SU-DHL-6 (cell line): Measurements from ENCODE around the gene YARS2.

ENCODE experiments used
- H2AFZ ChIP-seq: fragments of 200-600 bp; sonication (generic); 2 replicates; pipeline ENCODE4 v1.6.1; 2014; ENCODE audit warnings: low read depth, mild to moderate bottlenecking, moderate library complexity, mixed read lengths, antibody characterized with exemption, low read length; ENCODE audit not compliant: severe bottlenecking
- H3F3A ChIP-seq: fragments of 200-600 bp; shearing (Covaris generic); 2 replicates; pipeline ENCODE4 v1.6.0; 2016; ENCODE audit warnings: antibody characterized with exemption, mild to moderate bottlenecking; ENCODE audit not compliant: insufficient read depth
- H3K27ac ChIP-seq: fragments of 200-600 bp; sonication (generic); 2 replicates; pipeline ENCODE4 v1.5.1; 2016; ENCODE audit warnings: low read depth, mild to moderate bottlenecking, low read length, moderate library complexity, mixed read lengths
- H3K27me3 ChIP-seq: fragments of 200-600 bp; sonication (generic), shearing (Covaris generic); 2 replicates; pipeline ENCODE4 v1.6.0; 2014; ENCODE audit warnings: mild to moderate bottlenecking, low read length
- H3K36me3 ChIP-seq: fragments of 200-600 bp; sonication (generic); 2 replicates; pipeline ENCODE4 v1.6.1; 2014; ENCODE audit warnings: mild to moderate bottlenecking, low read length, mixed read lengths
- H3K4me2 ChIP-seq: fragments of 300-600, 200-600 bp; shearing (Covaris generic), sonication (generic); 2 replicates; pipeline ENCODE4 v1.6.0; 2014; ENCODE audit warnings: low read length, low read depth, mild to moderate bottlenecking; ENCODE audit not compliant: poor library complexity, severe bottlenecking
- H3K4me3 ChIP-seq: fragments of 200-600 bp; sonication (generic); 2 replicates; pipeline ENCODE4 v1.5.1; 2014; ENCODE audit warnings: antibody characterized with exemption, low read length, mild to moderate bottlenecking, mixed read lengths; ENCODE audit not compliant: insufficient read depth, poor library complexity, severe bottlenecking
- H3K79me2 ChIP-seq: fragments of 200-600 bp; sonication (generic); 2 replicates; pipeline ENCODE4 v1.6.1; 2014; ENCODE audit warnings: mild to moderate bottlenecking, low read length, moderate library complexity; ENCODE audit not compliant: insufficient read depth
- H3K9ac ChIP-seq: fragments of 200-600 bp; sonication (generic); 2 replicates; pipeline ENCODE4 v1.7.0; 2014; ENCODE audit warnings: mild to moderate bottlenecking, low read length
- H3K9me2 ChIP-seq: fragments of 200-600 bp; sonication (generic); replicated peaks from 2 replicates; pipeline ENCODE4 v1.6.1; 2014; ENCODE audit warnings: low read length; ENCODE audit not compliant: insufficient read depth
- H3K9me3 ChIP-seq: fragments of 200-600 bp; sonication (generic); 2 replicates; pipeline ENCODE4 v1.6.1; 2014; ENCODE audit warnings: low read length, mixed read lengths; ENCODE audit not compliant: insufficient read depth
- H4K20me1 ChIP-seq: fragments of 200-600 bp; sonication (generic); 2 replicates; pipeline ENCODE4 v1.6.1; 2014; ENCODE audit warnings: low read depth, mild to moderate bottlenecking, antibody characterized with exemption, low read length, moderate library complexity, mixed read lengths
- CTCF ChIP-seq: fragments of 200-600 bp; sonication (generic); IDR thresholded peaks from one replicate; pipeline ENCODE4 v1.5.1; 2017; ENCODE audit warnings: antibody characterized with exemption, mild to moderate bottlenecking, low read length, moderate library complexity; ENCODE audit not compliant: insufficient read depth, poor library complexity, severe bottlenecking
- EZH2phosphoT487 ChIP-seq: fragments of 200-600 bp; sonication (generic), shearing (Covaris generic); conservative IDR thresholded peaks from 2 replicates; pipeline ENCODE4 v1.6.1; 2018; ENCODE audit warnings: mild to moderate bottlenecking, antibody characterized with exemption, low read length, moderate library complexity, mixed read lengths

Gene YARS2

DNA sequence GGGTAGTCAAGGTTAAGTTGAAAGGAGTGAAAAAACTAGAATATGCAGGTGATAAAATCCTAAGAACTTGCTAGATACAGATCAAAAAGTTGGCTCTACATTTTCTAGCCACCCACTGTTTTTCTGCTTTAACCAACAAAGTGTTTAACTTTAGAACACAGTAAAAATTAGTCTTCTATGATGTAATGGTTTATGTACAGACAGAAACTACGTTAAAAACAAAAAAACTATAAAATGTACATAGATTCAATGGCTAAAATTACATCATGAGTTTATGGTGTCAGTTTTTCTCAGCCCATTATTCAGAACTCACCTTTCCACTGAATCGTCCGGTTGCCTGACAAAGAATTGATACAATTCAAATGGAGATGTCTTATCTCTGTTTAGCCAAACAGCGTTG lies 2.1 kb downstream of the YARS2 start:
- H3K4me3 ChIP-seq: no peak overlapping the region
- TF ChIP-seq CTCF: no peak
- no peak for TF ChIP-seq EZH2phosphoT487

GRCh38 chr12:32743264-32743663 lies 12.4 kb downstream of the YARS2 start:
- no peaks in the 10 kb centered on the region; the same call in 1 of the 2 replicates for H4K20me1 ChIP-seq
- TF ChIP-seq EZH2phosphoT487 (no peak), CTCF (no peak)

More for the DNA sequence above, 2.1 kb downstream of the YARS2 start:
- Histone ChIP-seq H3F3A (no peaks in the 10 kb centered on the region), H3K27me3 (no peaks in the 10 kb centered on the region), H3K36me3 (peaks cover 17% of the 10 kb centered on the region; the same call in 1 of the 2 replicates), H3K4me2 (peak overlapping the region; percentile 91), H3K9me3 (no peaks in the 10 kb centered on the region), H3K27ac (no peak overlapping the region), H3K79me2 (peaks cover 26% of the 10 kb centered on the region), H4K20me1 (no peaks in the 10 kb centered on the region; the same call in 1 of the 2 replicates), H2AFZ (no peak overlapping the region), H3K9me2 (no peaks in the 10 kb centered on the region), H3K9ac (peak overlapping the region; percentile 82; the same call in 1 of the 2 replicates)

DNA sequence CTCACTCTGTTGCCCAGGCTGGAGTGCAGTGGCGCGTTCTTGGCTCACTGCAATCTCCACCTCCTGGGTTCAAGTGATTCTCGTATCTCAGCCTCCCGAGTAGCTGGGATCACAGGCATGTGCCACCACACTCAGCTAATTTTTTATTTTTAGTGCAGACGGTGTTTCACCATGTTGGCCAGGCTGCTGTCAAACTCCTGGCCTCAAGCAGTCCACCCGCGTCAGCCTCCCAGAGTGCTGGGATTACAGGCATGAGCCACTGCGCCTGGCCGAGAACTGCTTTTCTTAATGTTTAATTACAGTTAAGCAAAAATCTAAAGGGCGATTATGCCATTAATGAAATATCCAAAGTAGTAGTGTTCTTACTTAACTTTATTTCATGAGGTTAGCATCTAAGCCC lies 13.6 kb downstream of the YARS2 start:
- H3K9me3 ChIP-seq: no peaks in the 10 kb centered on the region
- H3K4me3 ChIP-seq: no peak overlapping the region
- H2AFZ ChIP-seq: no peak overlapping the region
- H3K9ac ChIP-seq: no peak overlapping the region
- H3F3A ChIP-seq: peaks cover 46% of the 10 kb centered on the region
- H3K9me2 ChIP-seq: no peaks in the 10 kb centered on the region
- H3K79me2 ChIP-seq: no peaks in the 10 kb centered on the region
- H3K27ac ChIP-seq: no peak overlapping the region
- TF ChIP-seq EZH2phosphoT487 (no peak), CTCF (no peak)
- no peak overlapping the region for H3K4me2 ChIP-seq
- peaks cover 4% of the 10 kb centered on the region; the same call in 1 of the 2 replicates for H4K20me1 ChIP-seq
- peaks cover 67% of the 10 kb centered on the region; the same call in 1 of the 2 replicates for H3K36me3 ChIP-seq
- no peaks in the 10 kb centered on the region for H3K27me3 ChIP-seq

More at GRCh38 chr12:32743264-32743663, 12.4 kb downstream of the YARS2 start:
- Histone ChIP-seq H3K27me3 (no peaks in the 10 kb centered on the region), H3K79me2 (no peaks in the 10 kb centered on the region), H3K4me3 (no peak overlapping the region), H3F3A (peaks cover 43% of the 10 kb centered on the region; the same call in 1 of the 2 replicates), H3K27ac (no peak overlapping the region), H2AFZ (no peak overlapping the region), H3K9me2 (no peaks in the 10 kb centered on the region), H3K36me3 (peaks cover 66% of the 10 kb centered on the region; the same call in 1 of the 2 replicates), H3K4me2 (no peak overlapping the region), H3K9ac (no peak overlapping the region), H3K9me3 (no peaks in the 10 kb centered on the region)
